GM19099 (cell line): ENCODE data around the gene OSBPL1A.

Experiments
- POLR2A ChIP-seq: IDR thresholded peaks from 3 replicates; pipeline ENCODE4 v1.6.1; 2011; ENCODE audit warnings: low read depth; ENCODE audit not compliant: insufficient read length; ENCODE audit errors: extremely low read depth

OSBPL1A gene

GRCh38 chr18:24319757-24320156 lies 77.9 kb downstream of the OSBPL1A start:
- no peak for TF ChIP-seq POLR2A

GRCh38 chr18:24317370-24317769 lies 80.3 kb downstream of the OSBPL1A start:
- no peak for TF ChIP-seq POLR2A

GRCh38 chr18:24315170-24315569 lies 82.5 kb downstream of the OSBPL1A start:
- no peak for TF ChIP-seq POLR2A

GRCh38 chr18:24306201-24306600 lies 91.4 kb downstream of the OSBPL1A start:
- TF ChIP-seq POLR2A = no peak

- TF ChIP-seq POLR2A = no peak
Observed at GRCh38 chr18:24300703-24301102, 96.9 kb downstream of the OSBPL1A start.

GRCh38 chr18:24296276-24296675 lies 101.3 kb downstream of the OSBPL1A start:
- no peak for TF ChIP-seq POLR2A

- TF ChIP-seq POLR2A = no peak
Observed at GRCh38 chr18:24293254-24293653, 104.4 kb downstream of the OSBPL1A start.

GRCh38 chr18:24278591-24278990 lies 119.0 kb downstream of the OSBPL1A start:
- no peak for TF ChIP-seq POLR2A

GRCh38 chr18:24277516-24278195 lies 120.0 kb downstream of the OSBPL1A start:
- TF ChIP-seq POLR2A = no peak

GRCh38 chr18:24276994-24277393 lies 120.6 kb downstream of the OSBPL1A start:
- TF ChIP-seq POLR2A = no peak

- no peak for TF ChIP-seq POLR2A
Observed at GRCh38 chr18:24274837-24275236, 122.8 kb downstream of the OSBPL1A start.

GRCh38 chr18:24273596-24273995 lies 124.0 kb downstream of the OSBPL1A start:
- TF ChIP-seq POLR2A = no peak

GRCh38 chr18:24272229-24272525 lies 125.4 kb downstream of the OSBPL1A start:
- no peak for TF ChIP-seq POLR2A

GRCh38 chr18:24271381-24272228 lies 126.0 kb downstream of the OSBPL1A start:
- no peak for TF ChIP-seq POLR2A

GRCh38 chr18:24270937-24271380 lies 126.7 kb downstream of the OSBPL1A start:
- TF ChIP-seq POLR2A = no peak

- no peak for TF ChIP-seq POLR2A
Observed at GRCh38 chr18:24270358-24270936, 127.2 kb downstream of the OSBPL1A start.
